ENCODE measurements around the gene SRGAP1. TPM values are rescaled to one million over a fixed set of nuclear protein-coding genes. Genes with fewer than 3 reads are reported as not detected.

SRGAP1 gene
- total RNA-seq, 1 experiment from 2014 or later = 28.3 TPM

DNA sequence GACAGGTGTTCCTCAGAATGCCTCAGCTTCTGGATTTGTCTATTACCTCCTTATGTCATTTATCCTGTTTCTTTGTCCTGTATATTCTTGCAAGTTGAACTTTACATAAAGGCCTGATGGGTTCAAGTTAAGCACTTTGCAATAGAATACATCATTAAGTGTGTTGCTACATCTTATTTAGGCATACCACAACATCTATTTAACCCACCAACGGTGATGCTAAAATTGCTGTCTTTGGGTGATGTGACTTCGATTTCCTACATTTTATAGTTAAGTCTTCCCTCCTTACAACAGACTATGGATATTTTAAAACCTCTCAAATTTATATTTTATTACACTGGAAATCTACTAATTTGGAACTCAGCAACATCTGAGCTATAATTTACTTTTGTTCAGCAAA is 206.6 kb downstream of the SRGAP1 start:
- H3K4me3 Mint-ChIP-seq (ENCODE audit: low read depth, unreplicated experiment) = no peak overlapping the region
- no peaks in the 10 kb centered on the region for H3K27me3 Mint-ChIP-seq (ENCODE audit: unreplicated experiment)

DNA sequence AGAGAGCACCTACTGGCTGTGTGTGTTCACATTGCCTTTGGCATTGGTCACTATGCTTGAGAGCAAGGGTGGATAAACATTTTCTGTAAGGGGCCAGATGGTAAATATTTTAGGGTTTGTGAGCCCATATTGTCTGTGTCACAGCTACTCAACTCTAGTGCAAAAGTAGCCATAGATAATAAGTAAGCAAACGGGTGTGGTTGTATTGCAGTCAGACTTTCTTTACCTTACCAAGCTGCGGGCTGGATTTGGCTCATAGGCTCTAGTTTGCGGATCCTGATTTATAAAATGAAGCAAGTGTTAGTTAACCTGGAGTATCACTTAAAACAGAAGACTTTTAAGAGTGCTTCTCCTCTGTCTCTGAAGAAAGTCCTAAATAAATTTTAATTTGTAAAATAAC is 208.6 kb downstream of the SRGAP1 start:
- H3K4me1 Mint-ChIP-seq (ENCODE audit: low read depth, unreplicated experiment) = no peaks in the 10 kb centered on the region
- intact Hi-C loops (cut with micrococcal nuclease; ENCODE audit: unreplicated experiment) = no loop called here
- no peak overlapping the region for H3K27ac Mint-ChIP-seq (ENCODE audit: unreplicated experiment)
- BruUV-seq (replicated peaks) = no TSS peak
- no peak for DNase-seq
- H3K36me3 Mint-ChIP-seq (ENCODE audit: insufficient read depth, unreplicated experiment) = peaks cover 6% of the 10 kb centered on the region
- H3K27me3 Mint-ChIP-seq (ENCODE audit: unreplicated experiment) = no peaks in the 10 kb centered on the region
- TF ChIP-seq, protein P1, sequence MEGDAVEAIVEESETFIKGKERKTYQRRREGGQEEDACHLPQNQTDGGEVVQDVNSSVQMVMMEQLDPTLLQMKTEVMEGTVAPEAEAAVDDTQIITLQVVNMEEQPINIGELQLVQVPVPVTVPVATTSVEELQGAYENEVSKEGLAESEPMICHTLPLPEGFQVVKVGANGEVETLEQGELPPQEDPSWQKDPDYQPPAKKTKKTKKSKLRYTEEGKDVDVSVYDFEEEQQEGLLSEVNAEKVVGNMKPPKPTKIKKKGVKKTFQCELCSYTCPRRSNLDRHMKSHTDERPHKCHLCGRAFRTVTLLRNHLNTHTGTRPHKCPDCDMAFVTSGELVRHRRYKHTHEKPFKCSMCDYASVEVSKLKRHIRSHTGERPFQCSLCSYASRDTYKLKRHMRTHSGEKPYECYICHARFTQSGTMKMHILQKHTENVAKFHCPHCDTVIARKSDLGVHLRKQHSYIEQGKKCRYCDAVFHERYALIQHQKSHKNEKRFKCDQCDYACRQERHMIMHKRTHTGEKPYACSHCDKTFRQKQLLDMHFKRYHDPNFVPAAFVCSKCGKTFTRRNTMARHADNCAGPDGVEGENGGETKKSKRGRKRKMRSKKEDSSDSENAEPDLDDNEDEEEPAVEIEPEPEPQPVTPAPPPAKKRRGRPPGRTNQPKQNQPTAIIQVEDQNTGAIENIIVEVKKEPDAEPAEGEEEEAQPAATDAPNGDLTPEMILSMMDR (IDR thresholded peaks at IDR 0.05; ENCODE audit: unreplicated experiment) = no peak
- CTCF ChIA-PET = no interaction called here
- peaks cover 3% of the 10 kb centered on the region for H3K9me3 Mint-ChIP-seq (ENCODE audit: low read depth, unreplicated experiment)
- H3K4me3 Mint-ChIP-seq (ENCODE audit: low read depth, unreplicated experiment) = no peak overlapping the region

More for the DNA sequence above, 206.6 kb downstream of the SRGAP1 start:
- intact Hi-C loops (cut with micrococcal nuclease; ENCODE audit: unreplicated experiment) = no loop called here
- Mint-ChIP-seq H3K4me1 (ENCODE audit: low read depth, unreplicated experiment) (no peaks in the 10 kb centered on the region), H3K9me3 (ENCODE audit: low read depth, unreplicated experiment) (peaks cover 3% of the 10 kb centered on the region), H3K36me3 (ENCODE audit: insufficient read depth, unreplicated experiment) (peaks cover 4% of the 10 kb centered on the region), H3K27ac (ENCODE audit: unreplicated experiment) (no peak overlapping the region)
- no peak for DNase-seq
- TF ChIP-seq, protein P1 (IDR thresholded peaks at IDR 0.05; ENCODE audit: unreplicated experiment) = no peak
- no TSS peak for BruUV-seq (replicated peaks)
- CTCF ChIA-PET = no interaction called here

DNA sequence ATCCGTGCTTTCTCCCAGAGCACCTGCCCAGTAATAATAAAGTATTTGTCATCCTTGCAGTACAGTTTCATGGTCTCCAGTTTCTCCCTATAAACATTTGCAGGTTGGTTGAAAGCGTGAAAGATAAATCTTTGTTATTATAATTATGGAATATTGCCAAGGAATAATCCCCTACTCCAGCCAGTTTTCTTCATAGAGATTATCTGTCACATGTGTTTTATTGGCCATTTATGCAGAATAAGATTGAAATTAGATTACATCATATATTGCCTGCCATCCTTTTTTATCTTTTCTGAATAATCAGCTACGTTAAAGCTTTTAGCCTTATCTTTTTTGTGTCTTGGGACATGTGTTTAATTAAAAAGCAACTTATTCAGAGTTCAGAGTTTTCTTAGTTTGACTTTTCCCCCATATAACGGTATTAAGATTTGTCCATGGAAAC is 209.6 kb downstream of the SRGAP1 start:
- Mint-ChIP-seq H3K27me3 (ENCODE audit: unreplicated experiment) (no peaks in the 10 kb centered on the region), H3K4me3 (ENCODE audit: low read depth, unreplicated experiment) (no peak overlapping the region), H3K36me3 (ENCODE audit: insufficient read depth, unreplicated experiment) (peaks cover 6% of the 10 kb centered on the region), H3K4me1 (ENCODE audit: low read depth, unreplicated experiment) (no peaks in the 10 kb centered on the region), H3K27ac (ENCODE audit: unreplicated experiment) (no peak overlapping the region), H3K9me3 (ENCODE audit: low read depth, unreplicated experiment) (no peaks in the 10 kb centered on the region)
- CTCF ChIA-PET = interaction anchor here (0.6 kb wide), 1 partner anchor 65 kb away, joined by 4 read pairs; no protein-coding TSS in a partner anchor
- TF ChIP-seq, protein P1 (IDR thresholded peaks at IDR 0.05; ENCODE audit: unreplicated experiment) = no peak
- intact Hi-C loops (cut with micrococcal nuclease; ENCODE audit: unreplicated experiment) = no loop called here
- no TSS peak for BruUV-seq (replicated peaks)
- DNase-seq = no peak

DNA sequence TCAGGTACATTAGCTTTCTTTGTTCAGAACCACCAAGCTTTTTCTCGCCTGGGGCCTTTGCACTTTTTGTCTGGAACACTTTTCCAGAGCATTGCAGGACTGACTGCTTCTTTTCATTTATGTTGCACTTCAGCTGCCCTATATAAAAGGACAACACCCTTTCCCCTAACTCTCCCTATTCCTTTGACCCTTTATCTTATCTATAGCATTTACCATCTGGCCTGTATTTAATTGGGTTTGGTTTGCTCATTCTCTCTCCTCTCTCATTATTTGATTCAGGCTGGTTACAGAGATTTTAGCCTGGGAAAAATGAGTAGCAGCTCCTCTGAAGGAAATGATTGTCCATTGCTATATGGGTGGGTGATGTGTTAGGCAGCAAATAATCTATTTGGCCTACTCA is 212.2 kb downstream of the SRGAP1 start:
- CTCF ChIA-PET = no interaction called here
- Mint-ChIP-seq H3K27me3 (ENCODE audit: unreplicated experiment) (no peaks in the 10 kb centered on the region), H3K27ac (ENCODE audit: unreplicated experiment) (no peak overlapping the region), H3K4me1 (ENCODE audit: low read depth, unreplicated experiment) (no peaks in the 10 kb centered on the region), H3K36me3 (ENCODE audit: insufficient read depth, unreplicated experiment) (peaks cover 6% of the 10 kb centered on the region), H3K4me3 (ENCODE audit: low read depth, unreplicated experiment) (no peak overlapping the region), H3K9me3 (ENCODE audit: low read depth, unreplicated experiment) (no peaks in the 10 kb centered on the region)
- no peak for DNase-seq
- intact Hi-C loops (cut with micrococcal nuclease; ENCODE audit: unreplicated experiment) = no loop called here
- BruUV-seq (replicated peaks) = no TSS peak
- TF ChIP-seq, protein P1 (IDR thresholded peaks at IDR 0.05; ENCODE audit: unreplicated experiment) = no peak
